Panc1 (cell line): ENCODE results near the gene SGK1. TPM values are rescaled to one million over a fixed set of nuclear protein-coding genes. Genes with fewer than 3 reads are reported as not detected.
"Not testable (repeated sequence)": the region's sequence is repeated elsewhere in the genome, so short reads cannot be mapped to it uniquely, and the experiment has no call there.

ENCODE experiments used
- ATAC-seq: fragments of 200-7000 bp; cut with Tn5 transposase; 2 replicates; pipeline ENCODE4 v1.9.1; 2020; ENCODE audit warnings: mild to moderate bottlenecking, moderate library complexity
- BruUV-seq: library from RNA; stranded (reverse); fragments of 400-500 nt; replicated peaks from 2 replicates; lab custom pipeline; 2021; lab: Mats Ljungman, UMichigan
- CTCF ChIA-PET: fragments of 300-600 bp; sonication (Branson Sonifier 250); formaldehyde crosslinking; loops from one replicate; lab custom pipeline; 2022; ENCODE audit warnings: antibody characterized with exemption; lab: Charles Lee
- POLR2A ChIA-PET: fragments of 300-600 bp; sonication (Branson Sonifier 250); formaldehyde crosslinking; loops from one replicate; lab custom pipeline; 2022; ENCODE audit warnings: antibody characterized with exemption; lab: Charles Lee
- DNase-seq: peaks from one replicate; pipeline ENCODE4 v3.0.0-alpha.2; 2010; ENCODE audit warnings: low read depth, low spot score
- H3K27ac ChIP-seq: 2 replicates; pipeline ENCODE4 v1.5.1; 2011; ENCODE audit warnings: mild to moderate bottlenecking, low read length, inconsistent platforms
- H3K27me3 ChIP-seq: fragments of 200-500 bp; sonication (Bioruptor generic); 2 replicates; pipeline ENCODE4 v1.6.0; 2014; ENCODE audit warnings: low read length, inconsistent platforms; ENCODE audit not compliant: control insufficient read depth, insufficient read depth
- H3K36me3 ChIP-seq: fragments of 200-500 bp; sonication (Bioruptor generic); 2 replicates; pipeline ENCODE4 v1.5.1; 2014; ENCODE audit warnings: inconsistent platforms, mild to moderate bottlenecking, low read length, moderate library complexity; ENCODE audit not compliant: control insufficient read depth, insufficient read depth
- H3K4me1 ChIP-seq: 2 replicates; pipeline ENCODE4 v1.5.1; 2011; ENCODE audit warnings: inconsistent platforms, mild to moderate bottlenecking, low read length, moderate library complexity; ENCODE audit not compliant: control insufficient read depth, insufficient read depth
- H3K4me3 ChIP-seq, 2 experiments: 2 replicates each; pipeline ENCODE4 v1.5.1; 2011 to 2012; ENCODE audit warnings: low read depth in 2 of 2, low read length in 2 of 2, mild to moderate bottlenecking in 2 of 2, inconsistent platforms in 1 of 2, moderate library complexity in 1 of 2
- H3K9me3 ChIP-seq: fragments of 200-500 bp; sonication (Bioruptor generic); 2 replicates; pipeline ENCODE4 v1.5.1; 2014; ENCODE audit warnings: low read depth, mild to moderate bottlenecking, inconsistent platforms, low read length, moderate library complexity; ENCODE audit not compliant: control insufficient read depth, insufficient read depth
- POLR2AphosphoS5 ChIP-seq: IDR thresholded peaks from 2 replicates; pipeline ENCODE4 v1.6.1; 2012; ENCODE audit warnings: mild to moderate bottlenecking, low read depth, low read length, moderate library complexity
- SIN3A ChIP-seq: IDR thresholded peaks from 2 replicates; pipeline ENCODE4 v1.6.1; 2012; ENCODE audit warnings: low read depth, mild to moderate bottlenecking, low read length, moderate library complexity, borderline replicate concordance; ENCODE audit not compliant: insufficient read depth
- TCF7L2 ChIP-seq: IDR thresholded peaks from 2 replicates; pipeline ENCODE4 v1.6.1; 2011; ENCODE audit warnings: mild to moderate bottlenecking, low read depth, low read length, inconsistent platforms
- in situ Hi-C: cut with HindIII; loops from 2 replicates; pipeline ENCODE4 v1.10.0; 2016; ENCODE audit warnings: low sequenced_read_pairs, low pct_unique_long_range_greater_than_20kb
- intact Hi-C: fragments of 100-400 bp; cut with micrococcal nuclease; formaldehyde crosslinking; loops from one replicate; pipeline ENCODE4 v1.10.0; 2022; ENCODE audit not compliant: unreplicated experiment
- total RNA-seq: library from RNA; stranded (reverse); gene quantifications from one replicate; pipeline ENCODE4 v1.2.1, GENCODE V29; 2021; ENCODE audit not compliant: unreplicated experiment
- TF ChIP-seq, protein P1 (sequence below): fragments of 450-650 bp; IDR thresholded peaks from 2 replicates; pipeline ENCODE4 v1.5.1; 2017; ENCODE audit warnings: mild to moderate bottlenecking
- TF ChIP-seq, protein P2 (sequence below), 2 experiments: IDR thresholded peaks; 2 replicates each; pipeline ENCODE4 v1.6.1; 2011 to 2012; ENCODE audit warnings: low read depth in 2 of 2, control low read depth in 1 of 2, low read length in 1 of 2, mild to moderate bottlenecking in 1 of 2, moderate library complexity in 1 of 2; ENCODE audit not compliant: insufficient read depth in 1 of 2

The SGK1 gene
- total RNA-seq, 1 experiment from 2014 or later = 7.5 TPM

DNA sequence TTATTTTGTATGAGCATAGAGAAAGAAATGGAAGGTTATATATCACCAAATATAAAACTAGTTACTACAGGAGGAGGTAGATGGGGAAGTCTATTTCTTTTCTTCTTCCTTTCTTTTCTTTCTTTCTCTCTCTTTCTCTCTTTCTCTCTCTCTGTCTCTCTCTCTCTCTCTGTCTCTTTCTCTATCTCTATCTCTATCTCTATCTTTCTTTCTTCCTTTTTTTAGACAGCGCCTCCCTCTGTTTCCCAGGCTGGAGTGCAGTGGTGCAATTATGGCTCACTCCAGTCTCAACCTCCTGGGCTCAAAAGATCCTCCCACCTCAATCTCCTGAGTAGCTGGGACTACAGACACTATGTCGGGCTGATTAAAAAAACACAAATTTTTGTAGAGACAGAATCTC, 10.2 kb upstream of the SGK1 start:
- no peak overlapping the region for H3K4me3 ChIP-seq
- no peaks in the 10 kb centered on the region for H3K9me3 ChIP-seq
- DNase-seq (no peak), ATAC-seq (no peak; the same call in 1 of the 2 replicates)
- no peak overlapping the region for H3K27ac ChIP-seq
- H3K4me1 ChIP-seq = no peaks in the 10 kb centered on the region
- BruUV-seq = no TSS peak
- TF ChIP-seq, protein P1, sequence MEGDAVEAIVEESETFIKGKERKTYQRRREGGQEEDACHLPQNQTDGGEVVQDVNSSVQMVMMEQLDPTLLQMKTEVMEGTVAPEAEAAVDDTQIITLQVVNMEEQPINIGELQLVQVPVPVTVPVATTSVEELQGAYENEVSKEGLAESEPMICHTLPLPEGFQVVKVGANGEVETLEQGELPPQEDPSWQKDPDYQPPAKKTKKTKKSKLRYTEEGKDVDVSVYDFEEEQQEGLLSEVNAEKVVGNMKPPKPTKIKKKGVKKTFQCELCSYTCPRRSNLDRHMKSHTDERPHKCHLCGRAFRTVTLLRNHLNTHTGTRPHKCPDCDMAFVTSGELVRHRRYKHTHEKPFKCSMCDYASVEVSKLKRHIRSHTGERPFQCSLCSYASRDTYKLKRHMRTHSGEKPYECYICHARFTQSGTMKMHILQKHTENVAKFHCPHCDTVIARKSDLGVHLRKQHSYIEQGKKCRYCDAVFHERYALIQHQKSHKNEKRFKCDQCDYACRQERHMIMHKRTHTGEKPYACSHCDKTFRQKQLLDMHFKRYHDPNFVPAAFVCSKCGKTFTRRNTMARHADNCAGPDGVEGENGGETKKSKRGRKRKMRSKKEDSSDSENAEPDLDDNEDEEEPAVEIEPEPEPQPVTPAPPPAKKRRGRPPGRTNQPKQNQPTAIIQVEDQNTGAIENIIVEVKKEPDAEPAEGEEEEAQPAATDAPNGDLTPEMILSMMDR = no peak
- TF ChIP-seq SIN3A = no peak
- no peak for TF ChIP-seq TCF7L2
- TF ChIP-seq, protein P2, sequence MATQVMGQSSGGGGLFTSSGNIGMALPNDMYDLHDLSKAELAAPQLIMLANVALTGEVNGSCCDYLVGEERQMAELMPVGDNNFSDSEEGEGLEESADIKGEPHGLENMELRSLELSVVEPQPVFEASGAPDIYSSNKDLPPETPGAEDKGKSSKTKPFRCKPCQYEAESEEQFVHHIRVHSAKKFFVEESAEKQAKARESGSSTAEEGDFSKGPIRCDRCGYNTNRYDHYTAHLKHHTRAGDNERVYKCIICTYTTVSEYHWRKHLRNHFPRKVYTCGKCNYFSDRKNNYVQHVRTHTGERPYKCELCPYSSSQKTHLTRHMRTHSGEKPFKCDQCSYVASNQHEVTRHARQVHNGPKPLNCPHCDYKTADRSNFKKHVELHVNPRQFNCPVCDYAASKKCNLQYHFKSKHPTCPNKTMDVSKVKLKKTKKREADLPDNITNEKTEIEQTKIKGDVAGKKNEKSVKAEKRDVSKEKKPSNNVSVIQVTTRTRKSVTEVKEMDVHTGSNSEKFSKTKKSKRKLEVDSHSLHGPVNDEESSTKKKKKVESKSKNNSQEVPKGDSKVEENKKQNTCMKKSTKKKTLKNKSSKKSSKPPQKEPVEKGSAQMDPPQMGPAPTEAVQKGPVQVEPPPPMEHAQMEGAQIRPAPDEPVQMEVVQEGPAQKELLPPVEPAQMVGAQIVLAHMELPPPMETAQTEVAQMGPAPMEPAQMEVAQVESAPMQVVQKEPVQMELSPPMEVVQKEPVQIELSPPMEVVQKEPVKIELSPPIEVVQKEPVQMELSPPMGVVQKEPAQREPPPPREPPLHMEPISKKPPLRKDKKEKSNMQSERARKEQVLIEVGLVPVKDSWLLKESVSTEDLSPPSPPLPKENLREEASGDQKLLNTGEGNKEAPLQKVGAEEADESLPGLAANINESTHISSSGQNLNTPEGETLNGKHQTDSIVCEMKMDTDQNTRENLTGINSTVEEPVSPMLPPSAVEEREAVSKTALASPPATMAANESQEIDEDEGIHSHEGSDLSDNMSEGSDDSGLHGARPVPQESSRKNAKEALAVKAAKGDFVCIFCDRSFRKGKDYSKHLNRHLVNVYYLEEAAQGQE (IDR thresholded peaks at IDR 0.05; ENCODE audit: insufficient read depth in 1 of 2, low read depth in 2 of 2, low read length in 1 of 2) = no peak
- no peak for TF ChIP-seq POLR2AphosphoS5
- in situ Hi-C loops = no loop called here
- no peaks in the 10 kb centered on the region for H3K27me3 ChIP-seq
- no peaks in the 10 kb centered on the region for H3K36me3 ChIP-seq
- ChIA-PET CTCF (no interaction called here), POLR2A (no interaction called here)
- intact Hi-C loops = no loop called here

DNA sequence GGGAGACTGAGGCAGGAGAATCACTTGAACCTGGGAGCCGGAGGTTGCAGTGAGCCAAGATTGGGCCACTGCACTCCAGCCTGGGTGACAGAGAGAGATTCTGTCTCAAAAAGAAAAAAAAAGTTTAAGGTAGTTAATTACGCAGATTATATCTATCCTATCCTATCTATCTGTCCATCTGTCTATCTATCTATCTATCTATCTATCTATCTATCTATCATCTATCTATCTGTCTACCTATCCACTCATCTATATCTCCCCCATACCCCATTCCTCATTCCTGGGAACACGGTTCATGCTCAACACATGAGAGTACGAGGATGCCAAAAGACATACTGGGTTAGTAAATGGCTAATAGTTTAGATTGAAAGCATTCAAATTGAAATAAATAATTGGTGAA, 8.3 kb upstream of the SGK1 start:
- in situ Hi-C loops, ATAC-seq, BruUV-seq, CTCF ChIA-PET, H3K27me3 ChIP-seq, DNase-seq, H3K9me3 ChIP-seq, POLR2A ChIA-PET, H3K27ac ChIP-seq, H3K4me1 ChIP-seq, H3K4me3 ChIP-seq, intact Hi-C loops, H3K36me3 ChIP-seq: not testable (repeated sequence)

DNA sequence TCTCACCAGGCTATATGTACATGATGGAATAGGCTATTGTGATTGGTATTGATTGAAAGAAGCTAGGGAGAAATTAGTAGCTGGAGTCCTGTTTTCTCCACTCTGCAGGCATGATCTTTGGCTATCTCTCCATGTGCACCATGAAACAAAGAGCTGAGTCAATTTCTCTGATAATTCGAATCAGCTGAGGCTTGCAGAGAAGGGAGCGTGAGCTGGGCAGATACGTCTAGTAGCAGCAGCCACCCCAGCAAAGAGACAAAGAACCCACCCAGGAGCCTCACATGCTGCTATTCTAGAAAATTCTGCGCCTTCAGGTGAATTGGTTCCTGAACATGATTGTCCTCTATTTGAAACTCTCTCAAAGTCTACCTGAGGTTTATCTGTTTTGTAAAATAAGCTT, 6.9 kb upstream of the SGK1 start:
- ChIA-PET CTCF (no interaction called here), POLR2A (no interaction called here)
- no peak for DNase-seq
- no peaks in the 10 kb centered on the region for H3K4me1 ChIP-seq
- H3K27ac ChIP-seq = no peak overlapping the region
- no peak overlapping the region for H3K4me3 ChIP-seq
- H3K27me3 ChIP-seq = no peaks in the 10 kb centered on the region
- H3K36me3 ChIP-seq = no peaks in the 10 kb centered on the region
- no peaks in the 10 kb centered on the region for H3K9me3 ChIP-seq
- BruUV-seq = no TSS peak
- in situ Hi-C loops (no loop called here), intact Hi-C loops (no loop called here)
- no peak for ATAC-seq
- no peak for TF ChIP-seq SIN3A
- TF ChIP-seq TCF7L2 = no peak
- TF ChIP-seq, protein P2 (IDR thresholded peaks at IDR 0.05; ENCODE audit: insufficient read depth in 1 of 2, low read depth in 2 of 2, low read length in 1 of 2) = no peak
- TF ChIP-seq, protein P1 = no peak
- TF ChIP-seq POLR2AphosphoS5 = no peak
